OCI-LY3 (cell line): Measurements from ENCODE around the gene RYK.

Source experiments
- H2AFZ ChIP-seq: fragments of 200-600, 300-600 bp; shearing (Covaris generic); 2 replicates; pipeline ENCODE4 v1.6.0; 2014; ENCODE audit warnings: antibody characterized with exemption, low read depth, low read length
- H3K27ac ChIP-seq: fragments of 200-600, 300-600 bp; sonication (generic); 2 replicates; pipeline ENCODE4 v1.5.1; 2014; ENCODE audit warnings: mild to moderate bottlenecking, low read length, moderate library complexity, mixed read lengths
- H3K27me3 ChIP-seq: fragments of 200-600, 300-600 bp; sonication (generic); 2 replicates; pipeline ENCODE4 v1.6.1; 2014; ENCODE audit warnings: low read depth, low read length, mixed read lengths
- H3K36me3 ChIP-seq: fragments of 200-600, 300-600 bp; sonication (generic); replicated peaks from 2 replicates; pipeline ENCODE3; 2014; ENCODE audit warnings: low read depth, low read length, mixed read lengths
- H3K4me1 ChIP-seq: fragments of 300-600, 200-600 bp; sonication (generic); 2 replicates; pipeline ENCODE4 v1.6.1; 2014; ENCODE audit warnings: low read length, mixed read lengths
- H3K4me2 ChIP-seq: fragments of 200-600, 300-600 bp; sonication (generic); 2 replicates; pipeline ENCODE4 v1.6.1; 2014; ENCODE audit warnings: low read length, mixed read lengths
- H3K4me3 ChIP-seq: fragments of 300-600, 200-600 bp; sonication (generic); 2 replicates; pipeline ENCODE4 v1.5.1; 2014; ENCODE audit warnings: antibody characterized with exemption, mild to moderate bottlenecking, low read length, moderate library complexity
- H3K79me2 ChIP-seq: fragments of 300-600, 200-600 bp; shearing (Covaris generic); 2 replicates; pipeline ENCODE4 v1.6.1; 2014; ENCODE audit warnings: mild to moderate bottlenecking, low read length, mixed read lengths
- H3K9ac ChIP-seq: fragments of 300-600, 200-600 bp; shearing (Covaris generic); 2 replicates; pipeline ENCODE4 v1.6.0; 2014; ENCODE audit warnings: mild to moderate bottlenecking, low read length, moderate library complexity
- H3K9me3 ChIP-seq: fragments of 200-600, 300-600 bp; shearing (Covaris generic); 2 replicates; pipeline ENCODE4 v1.6.1; 2014; ENCODE audit warnings: low read length, mixed read lengths; ENCODE audit not compliant: insufficient read depth
- H4K20me1 ChIP-seq: fragments of 200-600, 300-600 bp; sonication (generic); 2 replicates; pipeline ENCODE4 v1.6.1; 2016; ENCODE audit warnings: low read length, mixed read lengths; ENCODE audit not compliant: insufficient read depth
- CTCF ChIP-seq: fragments of 200-600, 300-600 bp; sonication (generic); IDR thresholded peaks from 2 replicates; pipeline ENCODE4 v1.5.1; 2014; ENCODE audit warnings: antibody characterized with exemption, low read length, low read depth
- EZH2phosphoT487 ChIP-seq: fragments of 200-600 bp; shearing (Covaris generic); IDR thresholded peaks from 2 replicates; pipeline ENCODE4 v1.6.1; 2018; ENCODE audit warnings: antibody characterized with exemption, mixed run types, low read depth

RYK gene

DNA sequence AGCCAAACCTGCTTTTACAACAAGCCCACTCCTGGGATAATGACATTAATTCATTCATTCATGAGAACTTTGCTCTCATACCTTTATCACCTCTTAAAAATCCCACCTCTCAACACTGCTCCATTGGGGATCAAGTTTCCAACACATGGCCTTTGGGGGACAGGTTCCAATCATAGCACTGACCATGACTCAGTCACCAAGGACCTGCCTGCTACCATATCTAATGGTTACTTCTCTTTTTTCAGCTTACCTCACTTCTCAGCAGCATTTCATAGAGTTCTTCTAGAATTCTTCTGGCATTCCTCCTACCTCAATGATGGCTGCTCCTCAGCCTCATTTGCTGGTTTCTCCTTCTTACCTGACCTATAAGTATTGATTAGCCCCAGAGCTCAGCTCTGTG is 36.9 kb upstream of the RYK start:
- peaks cover 44% of the 10 kb centered on the region for H3K27me3 ChIP-seq

DNA sequence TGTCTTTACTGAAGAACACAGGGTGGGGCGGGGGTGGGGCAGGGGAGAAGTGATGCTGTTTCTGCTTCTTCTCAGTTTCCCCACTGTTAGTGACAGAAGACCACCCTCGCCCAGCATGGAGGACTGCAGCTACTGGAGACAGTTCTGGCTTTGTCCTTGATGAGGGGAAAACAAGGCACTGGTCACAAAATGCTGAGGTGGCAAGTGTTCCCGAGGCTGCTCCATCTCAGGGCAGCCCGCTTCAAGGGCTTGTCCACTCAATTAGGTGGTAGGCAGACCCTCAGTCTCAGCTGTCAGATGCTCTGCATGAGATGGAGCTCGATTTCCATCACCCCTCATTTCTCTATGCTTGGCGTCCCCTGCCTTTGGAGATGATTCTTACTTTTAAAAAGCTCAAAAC is 33.8 kb upstream of the RYK start:
- Histone ChIP-seq H3K27ac (no peak overlapping the region), H4K20me1 (0 out of 2 replicates have a peak, but pooled peaks cover 2% of the 10 kb centered on the region), H2AFZ (no peak overlapping the region), H3K4me3 (no peak overlapping the region), H3K4me2 (no peak overlapping the region), H3K9me3 (no peaks in the 10 kb centered on the region), H3K36me3 (no peaks in the 10 kb centered on the region), H3K4me1 (no peaks in the 10 kb centered on the region), H3K27me3 (peaks cover 56% of the 10 kb centered on the region), H3K9ac (no peak overlapping the region), H3K79me2 (no peaks in the 10 kb centered on the region)
- TF ChIP-seq CTCF (no peak), EZH2phosphoT487 (no peak)

More for the DNA sequence above, 36.9 kb upstream of the RYK start:
- Histone ChIP-seq H3K9ac (no peak overlapping the region), H4K20me1 (no peaks in the 10 kb centered on the region), H3K4me3 (no peak overlapping the region), H2AFZ (no peak overlapping the region), H3K4me1 (no peaks in the 10 kb centered on the region), H3K9me3 (no peaks in the 10 kb centered on the region), H3K79me2 (no peaks in the 10 kb centered on the region), H3K36me3 (no peaks in the 10 kb centered on the region), H3K27ac (no peak overlapping the region), H3K4me2 (no peak overlapping the region)
- TF ChIP-seq CTCF (no peak), EZH2phosphoT487 (no peak)

GRCh38 chr3:134282659-134283047 is 32.0 kb upstream of the RYK start:
- Histone ChIP-seq H3K27me3 (peaks cover 60% of the 10 kb centered on the region), H2AFZ (no peak overlapping the region), H3K4me1 (no peaks in the 10 kb centered on the region), H3K27ac (no peak overlapping the region), H3K4me2 (no peak overlapping the region), H4K20me1 (0 out of 2 replicates have a peak, but pooled peaks cover 2% of the 10 kb centered on the region), H3K36me3 (no peaks in the 10 kb centered on the region), H3K9me3 (no peaks in the 10 kb centered on the region), H3K9ac (no peak overlapping the region), H3K4me3 (no peak overlapping the region), H3K79me2 (no peaks in the 10 kb centered on the region)
- TF ChIP-seq CTCF: no peak
- TF ChIP-seq EZH2phosphoT487: no peak

- H3K4me3 ChIP-seq: no peak overlapping the region
- no peak overlapping the region for H3K4me2 ChIP-seq
- TF ChIP-seq CTCF (no peak), EZH2phosphoT487 (no peak)
- H3K4me1 ChIP-seq: no peaks in the 10 kb centered on the region
- H4K20me1 ChIP-seq: 0 out of 2 replicates have a peak, but pooled peaks cover 2% of the 10 kb centered on the region
- H3K27me3 ChIP-seq: peaks cover 60% of the 10 kb centered on the region
- no peaks in the 10 kb centered on the region for H3K36me3 ChIP-seq
- no peaks in the 10 kb centered on the region for H3K79me2 ChIP-seq
- H3K9me3 ChIP-seq: no peaks in the 10 kb centered on the region
- no peak overlapping the region for H3K27ac ChIP-seq
- H3K9ac ChIP-seq: no peak overlapping the region
- no peak overlapping the region for H2AFZ ChIP-seq
Measured at GRCh38 chr3:134281912-134282658, 31.4 kb upstream of the RYK start.
